Umbilical cord (tissue), 2 donors: ENCODE data around the gene CSRP2. TPM values are rescaled to one million over a fixed set of nuclear protein-coding genes. Genes with fewer than 3 reads are reported as not detected.

ENCODE experiments used
- DNase-seq: peaks from one replicate; pipeline ENCODE4 v3.0.0-alpha.2; 2015; ENCODE audit warnings: low spot score
- total RNA-seq: library from RNA; depleted of rRNA; stranded (reverse); fragments of >200 nt; gene quantifications from one replicate; pipeline ENCODE4 v1.2.3, GENCODE V29; 2014; ENCODE audit warnings: low replicate concordance; ENCODE audit not compliant: insufficient read depth

The CSRP2 gene
- total RNA-seq, 1 donor from 2014 or later: 195 TPM

GRCh38 chr12:76891609-76892008 lies 12.8 kb upstream of the CSRP2 start:
- DNase-seq: no peak

GRCh38 chr12:76890151-76891143 lies 11.6 kb upstream of the CSRP2 start:
- DNase-seq: no peak

- no peak for DNase-seq
Measured at GRCh38 chr12:76888775-76889174, 10.0 kb upstream of the CSRP2 start.

DNA sequence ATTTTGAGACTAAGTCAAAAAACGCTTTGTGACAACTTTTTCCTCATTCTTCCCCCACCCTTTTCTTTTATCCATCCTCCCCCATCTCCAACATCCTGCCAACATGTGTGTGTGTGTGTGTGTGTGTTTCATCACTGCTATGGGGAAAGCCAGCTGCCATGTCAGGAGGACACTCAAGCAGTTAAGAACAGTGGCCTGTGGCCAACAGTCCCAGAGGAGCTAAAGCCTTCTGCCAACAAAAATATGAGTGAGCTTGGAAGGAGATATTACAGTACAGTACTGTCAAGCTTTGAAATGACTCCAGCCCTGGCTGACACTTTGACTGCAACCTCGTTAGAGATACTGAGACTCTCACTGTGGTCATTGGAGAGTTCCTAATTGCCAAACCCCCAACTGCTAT lies 5.0 kb upstream of the CSRP2 start:
- DNase-seq: no peak

GRCh38 chr12:76883151-76883550 lies 4.3 kb upstream of the CSRP2 start:
- DNase-seq: no peak

- no peak for DNase-seq
Measured at GRCh38 chr12:76882367-76882766, 3.5 kb upstream of the CSRP2 start.

DNA sequence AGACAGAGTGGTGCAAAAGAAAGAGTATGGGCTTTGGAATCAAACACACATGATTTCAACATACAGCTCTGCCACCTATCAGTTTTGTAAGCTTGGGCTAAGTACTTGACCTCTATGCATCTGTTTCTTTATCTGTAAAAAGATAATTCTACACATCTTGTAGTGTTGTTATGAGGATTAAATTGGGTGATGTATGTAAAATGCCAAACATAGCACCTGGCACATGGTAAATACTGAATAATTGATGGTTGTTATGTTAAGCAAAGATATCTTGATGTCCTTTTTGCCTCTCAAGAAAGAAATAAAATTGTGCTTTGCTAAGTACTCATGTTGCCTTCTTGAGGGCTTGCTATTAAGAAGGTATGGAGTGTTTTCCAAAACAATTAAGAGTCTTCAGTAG lies 2.3 kb upstream of the CSRP2 start:
- DNase-seq: no peak

GRCh38 chr12:76880519-76881023 lies 1.8 kb upstream of the CSRP2 start:
- no peak for DNase-seq

- DNase-seq: peak; percentile 81
Measured at GRCh38 chr12:76879710-76880518, 1.1 kb upstream of the CSRP2 start.

- peak; percentile 68 for DNase-seq
Measured at GRCh38 chr12:76878099-76878898, 520 bp downstream of the CSRP2 start.

DNA sequence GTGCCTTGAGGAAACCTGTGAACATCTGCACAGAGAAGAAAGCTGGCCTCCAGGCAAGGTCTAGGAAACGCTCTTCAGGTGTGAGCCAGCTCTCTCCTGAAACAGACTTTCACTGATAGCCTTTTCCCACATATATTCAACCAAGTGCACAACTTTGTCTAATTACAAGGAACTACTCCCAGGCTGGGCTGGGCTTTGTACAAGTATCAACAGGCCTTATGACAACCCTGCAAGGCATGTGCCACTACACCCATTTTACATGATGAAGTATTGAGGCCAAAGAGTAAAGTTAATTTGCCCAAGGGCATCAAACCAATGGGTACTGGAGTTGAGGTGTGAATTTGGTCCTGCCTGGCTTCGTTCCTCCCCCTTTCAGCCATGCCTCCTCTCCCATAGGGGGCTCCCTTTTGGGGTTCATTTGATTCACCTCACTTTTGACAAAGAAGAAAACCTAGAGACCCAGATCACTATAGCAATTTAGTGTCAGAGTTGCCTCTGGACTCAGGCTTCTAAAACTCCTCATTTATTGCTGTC lies 2.1 kb downstream of the CSRP2 start:
- no peak for DNase-seq

DNA sequence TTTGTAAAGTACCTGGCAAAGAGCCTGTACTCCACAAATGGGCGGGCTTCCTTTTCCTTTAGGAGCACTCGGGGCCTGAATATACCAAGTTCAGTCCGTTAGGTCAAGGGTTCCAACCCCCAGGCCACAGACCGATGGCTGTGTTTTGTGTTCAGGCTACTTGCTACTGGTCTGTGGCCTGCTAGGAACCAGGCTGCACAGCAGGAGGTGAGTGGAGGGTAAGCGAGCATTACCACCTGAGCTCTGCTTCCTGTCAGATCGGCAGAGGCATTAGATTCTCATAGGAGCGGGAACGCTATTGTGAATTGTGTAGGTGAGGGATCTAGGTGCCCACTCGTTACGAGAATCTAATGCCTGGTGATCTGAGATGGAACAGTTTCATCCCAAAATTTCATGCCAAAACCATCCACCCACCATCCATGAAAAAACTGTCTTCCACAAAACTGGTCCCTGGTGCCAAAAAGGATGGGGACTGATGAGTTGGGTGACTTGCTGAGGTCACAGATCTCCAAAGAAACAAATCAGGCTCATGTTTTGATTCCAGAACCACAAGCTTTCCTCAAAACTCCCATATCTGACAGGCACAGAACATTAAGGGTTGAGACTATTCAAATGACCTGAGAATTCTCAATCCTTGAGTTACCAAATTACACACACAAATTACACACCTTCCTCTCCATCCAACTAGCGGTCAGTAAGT lies 4.2 kb downstream of the CSRP2 start:
- DNase-seq: no peak

GRCh38 chr12:76874027-76874426 lies 4.8 kb downstream of the CSRP2 start:
- DNase-seq: no peak

DNA sequence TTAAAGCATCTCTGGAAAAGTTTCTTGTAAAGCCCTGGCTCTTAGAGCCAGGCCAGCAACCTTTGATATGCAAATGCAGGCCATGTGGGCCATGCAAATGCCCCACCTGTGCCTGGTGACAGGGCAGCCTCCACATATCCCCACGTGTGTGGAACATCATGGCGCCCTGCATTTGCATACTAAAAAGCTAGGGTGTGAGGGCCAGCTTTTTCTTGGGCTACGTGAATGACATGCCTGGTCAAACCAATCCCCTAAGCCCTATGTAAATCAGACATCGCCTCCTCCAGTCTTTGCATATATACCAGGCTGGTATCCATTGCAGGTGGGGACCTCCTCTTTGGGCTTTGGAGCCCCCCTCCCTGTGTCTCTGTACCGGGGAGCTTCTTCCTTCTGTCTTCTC lies 6.4 kb downstream of the CSRP2 start:
- peak; percentile 42 for DNase-seq

DNA sequence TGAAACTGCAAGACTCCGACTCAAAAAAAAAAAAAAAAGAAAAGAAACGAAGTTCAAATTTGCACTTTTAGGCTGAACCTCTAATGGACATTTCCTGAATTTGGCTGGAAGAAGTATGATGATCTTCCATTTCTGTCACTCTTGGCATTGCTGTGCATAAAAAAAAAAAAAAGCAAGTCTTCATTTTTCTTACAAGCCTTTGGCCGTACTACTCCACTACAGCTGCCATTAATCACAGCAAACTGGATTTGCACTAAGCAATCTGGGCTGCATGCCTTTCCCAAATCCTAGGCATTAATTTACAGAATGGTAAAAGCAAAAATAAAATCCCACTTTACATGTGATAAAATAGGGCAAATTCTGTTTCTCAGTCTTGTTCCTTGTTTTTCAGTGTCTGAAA lies 7.1 kb downstream of the CSRP2 start:
- DNase-seq: peak; percentile 95

DNA sequence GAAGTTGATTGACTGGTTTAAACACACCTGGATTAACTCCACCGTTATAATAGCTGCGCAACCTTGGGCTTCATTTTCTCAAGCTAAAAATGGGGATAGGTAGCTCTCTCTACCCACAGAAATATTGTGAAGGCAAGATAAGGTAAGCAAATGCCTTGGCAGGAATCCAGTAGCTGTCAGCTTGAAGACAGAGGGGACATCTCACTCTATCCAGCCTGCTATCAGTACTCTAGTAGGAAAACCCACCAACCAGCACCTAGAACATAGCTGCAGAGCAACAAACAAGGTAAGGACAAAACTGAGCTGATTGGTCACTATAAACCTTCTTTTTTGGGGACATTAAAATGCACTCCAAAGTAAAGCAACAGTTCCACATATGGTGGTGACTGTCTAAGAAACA lies 7.7 kb downstream of the CSRP2 start:
- DNase-seq: no peak

DNA sequence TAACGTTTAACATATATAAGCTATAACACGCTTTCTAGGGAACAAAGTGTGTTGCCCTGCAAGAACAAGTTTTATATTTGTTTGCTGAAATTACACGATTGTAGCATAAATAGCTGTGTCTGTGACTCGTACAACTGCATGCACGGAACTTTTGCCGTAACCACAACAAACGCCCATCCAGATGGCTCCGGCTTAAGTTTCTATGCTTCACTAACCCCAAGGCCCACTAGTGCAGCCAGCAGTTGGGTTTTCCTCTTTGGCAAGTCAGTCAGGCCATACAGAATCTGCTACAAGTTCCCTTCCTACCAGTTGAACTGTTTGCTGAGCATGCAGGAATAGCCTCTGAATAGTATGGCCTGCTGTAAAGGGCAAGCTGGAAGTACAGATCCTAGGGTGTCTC lies 12.1 kb downstream of the CSRP2 start:
- DNase-seq: peak; percentile 94

DNA sequence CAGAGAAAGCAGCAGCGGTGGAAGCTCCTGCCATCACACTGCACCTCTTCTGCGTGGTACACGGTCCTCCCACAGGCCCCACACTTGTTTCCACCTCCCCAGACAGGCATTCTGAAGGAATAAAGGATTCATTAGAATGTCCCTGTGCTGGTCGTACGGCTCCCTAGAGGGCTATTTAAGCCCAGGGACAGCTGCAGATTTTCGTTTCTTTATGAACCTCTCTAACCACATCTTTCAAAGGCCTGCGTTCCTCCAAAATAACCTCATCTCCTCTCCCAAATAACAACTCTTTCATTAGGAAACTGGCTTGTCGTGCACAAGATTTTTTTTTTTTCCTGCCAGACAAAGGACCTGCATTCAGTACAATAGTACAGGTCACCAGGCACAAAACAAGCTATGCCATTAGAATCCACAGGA lies 12.7 kb downstream of the CSRP2 start:
- no peak for DNase-seq

- peak; percentile 71 for DNase-seq
Measured at GRCh38 chr12:76864791-76865400, 13.9 kb downstream of the CSRP2 start.

- DNase-seq: peak; percentile 53
Measured at GRCh38 chr12:76863837-76864236, 15.0 kb downstream of the CSRP2 start.
